GM20000 (cell line): Measurements from ENCODE around the gene NOD1.

Experiments
- DNase-seq: peaks from one replicate; pipeline ENCODE4 v3.0.0; 2012; ENCODE audit warnings: low spot score
- CTCF ChIP-seq: IDR thresholded peaks from 2 replicates; pipeline ENCODE4 v1.5.1; 2012; ENCODE audit warnings: mild to moderate bottlenecking, control low read depth; ENCODE audit errors: extremely low read depth, missing control alignments

The NOD1 gene

DNA sequence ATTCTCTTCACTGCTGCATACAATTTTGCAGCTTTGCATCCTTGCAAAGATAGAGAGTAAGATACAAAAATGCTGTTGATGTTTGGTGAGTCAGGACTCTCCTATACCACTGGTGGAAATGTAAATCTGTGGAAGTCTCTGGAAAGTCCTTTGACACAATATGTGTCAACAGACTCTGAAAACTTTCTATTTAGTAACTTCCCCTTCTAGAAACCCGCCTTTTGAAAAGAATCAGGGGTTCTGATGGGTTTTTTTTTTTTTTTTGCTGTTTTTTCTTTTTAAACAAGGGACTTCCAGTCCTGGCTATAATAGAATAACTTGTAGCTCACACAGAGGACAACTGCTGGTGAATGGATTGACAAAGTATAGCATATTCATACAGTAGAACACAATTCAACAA lies 16.4 kb downstream of the NOD1 start:
- no peak for DNase-seq
- no peak for TF ChIP-seq CTCF

- TF ChIP-seq CTCF, result no peak
- no peak for DNase-seq
Measured at GRCh38 chr7:30460246-30460633, 18.3 kb downstream of the NOD1 start.

- no peak for DNase-seq
Measured at GRCh38 chr7:30459591-30460245, 18.9 kb downstream of the NOD1 start.

DNA sequence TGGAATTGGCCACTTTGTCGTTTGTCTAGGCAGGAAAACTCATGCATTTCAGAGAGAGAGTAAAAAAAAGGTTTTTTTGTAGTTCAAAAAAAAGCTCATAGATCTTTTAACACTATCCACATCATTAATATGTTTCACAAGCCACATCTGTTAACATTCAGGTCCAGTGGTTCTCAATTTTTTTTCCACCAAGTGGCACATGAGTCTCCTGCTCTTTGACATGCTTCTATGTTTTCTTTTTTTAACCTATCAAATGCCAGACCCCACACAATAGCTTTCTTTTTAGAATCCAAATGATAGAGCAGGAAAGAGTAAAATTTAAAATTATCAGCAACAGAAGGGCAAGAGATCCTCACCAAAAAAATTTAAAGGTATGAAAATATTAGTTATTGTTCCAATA lies 20.3 kb downstream of the NOD1 start:
- TF ChIP-seq CTCF, result no peak
- no peak for DNase-seq

More at GRCh38 chr7:30459591-30460245, 18.9 kb downstream of the NOD1 start:
- no peak for TF ChIP-seq CTCF

DNA sequence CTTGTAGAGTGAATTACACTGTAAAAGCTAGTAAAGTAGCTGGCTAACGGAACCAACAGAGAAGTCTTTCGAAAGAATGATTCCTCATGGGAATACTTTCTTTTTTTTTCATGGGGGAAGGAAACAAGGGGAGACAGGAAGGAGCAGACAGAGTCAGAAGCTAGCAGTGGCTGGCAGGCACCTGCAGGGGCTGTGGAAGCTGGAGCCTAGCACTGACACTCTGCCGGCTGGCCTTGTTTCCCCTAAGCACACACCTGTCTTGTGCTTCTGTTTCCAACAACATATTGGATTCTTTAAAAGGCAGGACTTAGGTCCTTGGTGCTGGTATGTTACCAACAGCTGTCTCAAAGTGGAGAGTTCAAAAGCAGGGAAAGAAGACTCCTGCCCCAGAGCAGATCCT lies 24.7 kb downstream of the NOD1 start:
- TF ChIP-seq CTCF, result no peak
- DNase-seq, result no peak

- no peak for DNase-seq
- TF ChIP-seq CTCF, result no peak
Measured at GRCh38 chr7:30453016-30453415, 25.6 kb downstream of the NOD1 start.

GRCh38 chr7:30452280-30452930 lies 26.2 kb downstream of the NOD1 start:
- TF ChIP-seq CTCF, result no peak

More at GRCh38 chr7:30452280-30452930, 26.2 kb downstream of the NOD1 start:
- no peak for DNase-seq
